Smooth muscle cell (in vitro differentiated cells): ENCODE data around the gene OSBPL8. TPM values are rescaled to one million over a fixed set of nuclear protein-coding genes. Genes with fewer than 3 reads are reported as not detected.
A peak's percentile ranks its signal among the peaks of the same experiment; 100 is the strongest.

ENCODE experiments used
- DNase-seq: peaks from one replicate; lab custom pipeline; 2025; ENCODE audit not compliant: unreplicated experiment; lab: John Stamatoyannopoulos, UW
- H2AFZ ChIP-seq: fragments of 200-600 bp; sonication (generic); 2 replicates; pipeline ENCODE4 v1.6.0; 2016; ENCODE audit warnings: antibody characterized with exemption, low read depth, mild to moderate bottlenecking
- H3F3A ChIP-seq: fragments of 200-600 bp; sonication (generic); 2 replicates; pipeline ENCODE4 v1.6.0; 2017; ENCODE audit warnings: antibody characterized with exemption, low read depth
- H3K27ac ChIP-seq: fragments of 200-600 bp; sonication (generic); 2 replicates; pipeline ENCODE4 v1.5.1; 2016; ENCODE audit warnings: low read depth, mild to moderate bottlenecking
- H3K27me3 ChIP-seq: fragments of 200-600 bp; sonication (generic); 2 replicates; pipeline ENCODE4 v1.6.1; 2016; ENCODE audit warnings: low read depth, mild to moderate bottlenecking
- H3K36me3 ChIP-seq: fragments of 200-600 bp; sonication (generic); 2 replicates; pipeline ENCODE4 v1.5.1; 2016; ENCODE audit warnings: low read depth
- H3K4me1 ChIP-seq: fragments of 200-600 bp; sonication (generic); 2 replicates; pipeline ENCODE4 v1.5.1; 2016; ENCODE audit warnings: low read depth
- H3K4me2 ChIP-seq: fragments of 200-600 bp; sonication (generic); 2 replicates; pipeline ENCODE4 v1.6.0; 2016; ENCODE audit warnings: mild to moderate bottlenecking
- H3K4me3 ChIP-seq: fragments of 200-600 bp; sonication (generic); 2 replicates; pipeline ENCODE4 v1.5.1; 2016; ENCODE audit warnings: mild to moderate bottlenecking
- H3K79me2 ChIP-seq: fragments of 200-600 bp; sonication (generic); 2 replicates; pipeline ENCODE4 v1.6.0; 2016; ENCODE audit warnings: low read depth, mild to moderate bottlenecking
- H3K9ac ChIP-seq: fragments of 200-600 bp; sonication (generic); 2 replicates; pipeline ENCODE4 v1.6.0; 2016; ENCODE audit warnings: low read depth
- H3K9me3 ChIP-seq: fragments of 200-600 bp; sonication (generic); replicated peaks from 2 replicates; pipeline ENCODE4 v1.5.1; 2016; ENCODE audit warnings: low read depth
- H4K20me1 ChIP-seq: fragments of 200-600 bp; sonication (generic); 2 replicates; pipeline ENCODE4 v1.6.0; 2016; ENCODE audit warnings: low read depth
- WGBS: methylation state at CpG from one replicate; pipeline ENCODE4 v1.1.7; 2016; ENCODE audit warnings: low lambda C conversion rate; 5-methylcytosine and 5-hydroxymethylcytosine counted together
- polyA plus RNA-seq: library from polyadenylated mRNA; unstranded; fragments of >200 nt; fragmentation: Nextera tagmentation; extraction: Ambion mirVana; gene quantifications from 2 replicates; pipeline ENCODE4 v1.2.1, GENCODE V29; 2016
- total RNA-seq: library from RNA; depleted of rRNA; stranded (reverse); fragments of >200 nt; gene quantifications from 2 replicates; pipeline ENCODE4 v1.2.3, GENCODE V29; 2014
- TF ChIP-seq, protein P1 (sequence below): fragments of 200-600 bp; sonication (generic); IDR thresholded peaks from 2 replicates; pipeline ENCODE4 v1.5.1; 2017; ENCODE audit warnings: borderline replicate concordance, mild to moderate bottlenecking, antibody characterized with exemption; ENCODE audit not compliant: insufficient read depth, poor library complexity, severe bottlenecking

Gene OSBPL8
- total and polyA plus RNA-seq, 2 experiments from 2014 or later = 32.0 to 108 TPM

GRCh38 chr12:76428117-76428516 is 131.5 kb downstream of the OSBPL8 start:
- no peak overlapping the region for H2AFZ ChIP-seq
- H3K79me2 ChIP-seq = peaks cover 97% of the 10 kb centered on the region

DNA sequence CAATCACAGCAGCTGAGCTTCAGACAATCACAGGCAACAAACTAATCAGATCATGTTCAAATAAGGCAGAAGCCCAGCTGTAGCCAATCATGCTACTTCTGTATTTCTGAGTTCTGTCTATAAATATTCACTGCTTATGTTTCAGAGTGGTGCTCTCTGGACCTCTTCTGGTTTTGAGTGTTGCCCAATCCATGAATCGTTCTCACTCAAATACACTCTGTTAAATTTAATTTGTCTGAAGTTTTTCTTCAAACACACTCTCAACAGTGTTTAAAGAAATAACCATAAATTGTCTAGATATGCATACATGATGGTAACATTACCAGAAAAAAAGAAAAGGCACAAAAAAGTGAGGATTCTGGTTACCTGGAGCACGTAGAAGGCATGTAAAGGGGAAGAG is 133.4 kb downstream of the OSBPL8 start:
- H3K79me2 ChIP-seq = peaks cover 94% of the 10 kb centered on the region
- peaks cover 33% of the 10 kb centered on the region for H4K20me1 ChIP-seq
- H3K27ac ChIP-seq = no peak overlapping the region
- H3K27me3 ChIP-seq = no peaks in the 10 kb centered on the region
- H3K4me3 ChIP-seq = no peak overlapping the region
- no peak overlapping the region for H3K9ac ChIP-seq
- no peak for DNase-seq
- peaks cover 3% of the 10 kb centered on the region for H3K36me3 ChIP-seq
- peaks cover 13% of the 10 kb centered on the region for H3K4me1 ChIP-seq
- no peaks in the 10 kb centered on the region for H3F3A ChIP-seq
- peaks cover 21% of the 10 kb centered on the region for H3K9me3 ChIP-seq
- H3K4me2 ChIP-seq = no peak overlapping the region
- TF ChIP-seq, protein P1, sequence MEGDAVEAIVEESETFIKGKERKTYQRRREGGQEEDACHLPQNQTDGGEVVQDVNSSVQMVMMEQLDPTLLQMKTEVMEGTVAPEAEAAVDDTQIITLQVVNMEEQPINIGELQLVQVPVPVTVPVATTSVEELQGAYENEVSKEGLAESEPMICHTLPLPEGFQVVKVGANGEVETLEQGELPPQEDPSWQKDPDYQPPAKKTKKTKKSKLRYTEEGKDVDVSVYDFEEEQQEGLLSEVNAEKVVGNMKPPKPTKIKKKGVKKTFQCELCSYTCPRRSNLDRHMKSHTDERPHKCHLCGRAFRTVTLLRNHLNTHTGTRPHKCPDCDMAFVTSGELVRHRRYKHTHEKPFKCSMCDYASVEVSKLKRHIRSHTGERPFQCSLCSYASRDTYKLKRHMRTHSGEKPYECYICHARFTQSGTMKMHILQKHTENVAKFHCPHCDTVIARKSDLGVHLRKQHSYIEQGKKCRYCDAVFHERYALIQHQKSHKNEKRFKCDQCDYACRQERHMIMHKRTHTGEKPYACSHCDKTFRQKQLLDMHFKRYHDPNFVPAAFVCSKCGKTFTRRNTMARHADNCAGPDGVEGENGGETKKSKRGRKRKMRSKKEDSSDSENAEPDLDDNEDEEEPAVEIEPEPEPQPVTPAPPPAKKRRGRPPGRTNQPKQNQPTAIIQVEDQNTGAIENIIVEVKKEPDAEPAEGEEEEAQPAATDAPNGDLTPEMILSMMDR = no peak
- 93% methylated on average over 2 of the region's 2 CpGs for WGBS
- no peak overlapping the region for H2AFZ ChIP-seq

More at GRCh38 chr12:76428117-76428516, 131.5 kb downstream of the OSBPL8 start:
- H4K20me1 ChIP-seq = peaks cover 23% of the 10 kb centered on the region
- H3K36me3 ChIP-seq = peaks cover 3% of the 10 kb centered on the region
- peaks cover 21% of the 10 kb centered on the region for H3K9me3 ChIP-seq
- no peaks in the 10 kb centered on the region for H3K27me3 ChIP-seq
- DNase-seq = no peak
- H3F3A ChIP-seq = no peaks in the 10 kb centered on the region
- H3K9ac ChIP-seq = no peak overlapping the region
- TF ChIP-seq, protein P1 = no peak
- peak overlapping the region; percentile 12 for H3K4me2 ChIP-seq
- H3K4me1 ChIP-seq = no peaks in the 10 kb centered on the region
- H3K27ac ChIP-seq = peak overlapping the region; percentile 45
- H3K4me3 ChIP-seq = no peak overlapping the region

DNA sequence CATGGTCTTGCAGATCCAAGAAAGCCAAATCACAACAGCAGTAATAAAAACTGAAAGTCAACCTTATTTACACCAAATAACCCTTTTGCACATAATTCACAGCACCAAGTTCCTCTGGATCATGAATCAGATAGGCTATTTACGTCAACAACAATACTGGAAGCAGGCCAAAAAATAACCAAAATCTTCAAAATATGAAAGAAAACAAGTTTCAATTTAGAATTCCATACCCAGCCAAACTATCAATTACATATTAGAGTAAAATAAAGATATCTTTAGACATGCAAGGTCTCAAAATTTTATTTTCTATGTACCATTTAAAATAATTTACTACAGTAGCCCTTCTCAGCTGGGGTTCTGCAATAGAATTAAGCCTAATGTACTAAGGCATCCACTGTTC is 134.6 kb downstream of the OSBPL8 start:
- no peak overlapping the region for H3K27ac ChIP-seq
- no peak for DNase-seq
- peaks cover 32% of the 10 kb centered on the region for H4K20me1 ChIP-seq
- H3K36me3 ChIP-seq = peaks cover 3% of the 10 kb centered on the region
- peaks cover 13% of the 10 kb centered on the region for H3K4me1 ChIP-seq
- WGBS = 91% methylated on average over 1 of the region's 1 CpG
- H3K9me3 ChIP-seq = peaks cover 21% of the 10 kb centered on the region
- no peak overlapping the region for H3K4me2 ChIP-seq
- TF ChIP-seq, protein P1 = no peak
- no peak overlapping the region for H3K4me3 ChIP-seq
- peaks cover 94% of the 10 kb centered on the region for H3K79me2 ChIP-seq
- H3F3A ChIP-seq = no peaks in the 10 kb centered on the region
- no peak overlapping the region for H3K9ac ChIP-seq
- no peak overlapping the region for H2AFZ ChIP-seq
- H3K27me3 ChIP-seq = no peaks in the 10 kb centered on the region
